HFF-Myc (cell line): ENCODE data around the gene KCNC1.

Source experiments
- DNase-seq: peaks from one replicate; pipeline ENCODE4 v3.0.0-alpha.2; 2011; ENCODE audit warnings: low read depth; ENCODE audit errors: extremely low read depth
- H3K4me3 ChIP-seq: replicated peaks from 2 replicates; pipeline ENCODE4 v1.5.1; 2011; ENCODE audit warnings: low read depth, mild to moderate bottlenecking, control low read depth, low read length
- TF ChIP-seq, protein P1 (sequence below): IDR thresholded peaks from 2 replicates; pipeline ENCODE4 v1.5.1; 2012; ENCODE audit warnings: mild to moderate bottlenecking, low read depth, low read length, control low read depth; ENCODE audit errors: missing control alignments

KCNC1 gene

DNA sequence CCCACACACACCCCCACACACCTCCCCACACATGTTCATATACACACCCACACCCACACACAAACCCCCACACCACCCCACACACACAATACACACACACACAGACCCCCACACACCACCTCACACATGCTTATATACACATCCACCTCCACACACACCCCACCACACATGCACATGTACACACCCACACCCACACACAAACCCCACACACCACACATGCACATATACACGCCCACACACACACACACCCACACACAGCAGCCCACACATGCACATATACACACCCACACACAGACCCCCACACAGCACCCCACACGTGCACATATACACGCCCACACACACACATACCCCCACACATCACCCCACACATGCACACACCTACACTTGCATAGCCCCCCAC, 29.1 kb downstream of the KCNC1 start:
- TF ChIP-seq, protein P1, sequence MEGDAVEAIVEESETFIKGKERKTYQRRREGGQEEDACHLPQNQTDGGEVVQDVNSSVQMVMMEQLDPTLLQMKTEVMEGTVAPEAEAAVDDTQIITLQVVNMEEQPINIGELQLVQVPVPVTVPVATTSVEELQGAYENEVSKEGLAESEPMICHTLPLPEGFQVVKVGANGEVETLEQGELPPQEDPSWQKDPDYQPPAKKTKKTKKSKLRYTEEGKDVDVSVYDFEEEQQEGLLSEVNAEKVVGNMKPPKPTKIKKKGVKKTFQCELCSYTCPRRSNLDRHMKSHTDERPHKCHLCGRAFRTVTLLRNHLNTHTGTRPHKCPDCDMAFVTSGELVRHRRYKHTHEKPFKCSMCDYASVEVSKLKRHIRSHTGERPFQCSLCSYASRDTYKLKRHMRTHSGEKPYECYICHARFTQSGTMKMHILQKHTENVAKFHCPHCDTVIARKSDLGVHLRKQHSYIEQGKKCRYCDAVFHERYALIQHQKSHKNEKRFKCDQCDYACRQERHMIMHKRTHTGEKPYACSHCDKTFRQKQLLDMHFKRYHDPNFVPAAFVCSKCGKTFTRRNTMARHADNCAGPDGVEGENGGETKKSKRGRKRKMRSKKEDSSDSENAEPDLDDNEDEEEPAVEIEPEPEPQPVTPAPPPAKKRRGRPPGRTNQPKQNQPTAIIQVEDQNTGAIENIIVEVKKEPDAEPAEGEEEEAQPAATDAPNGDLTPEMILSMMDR = no peak

DNA sequence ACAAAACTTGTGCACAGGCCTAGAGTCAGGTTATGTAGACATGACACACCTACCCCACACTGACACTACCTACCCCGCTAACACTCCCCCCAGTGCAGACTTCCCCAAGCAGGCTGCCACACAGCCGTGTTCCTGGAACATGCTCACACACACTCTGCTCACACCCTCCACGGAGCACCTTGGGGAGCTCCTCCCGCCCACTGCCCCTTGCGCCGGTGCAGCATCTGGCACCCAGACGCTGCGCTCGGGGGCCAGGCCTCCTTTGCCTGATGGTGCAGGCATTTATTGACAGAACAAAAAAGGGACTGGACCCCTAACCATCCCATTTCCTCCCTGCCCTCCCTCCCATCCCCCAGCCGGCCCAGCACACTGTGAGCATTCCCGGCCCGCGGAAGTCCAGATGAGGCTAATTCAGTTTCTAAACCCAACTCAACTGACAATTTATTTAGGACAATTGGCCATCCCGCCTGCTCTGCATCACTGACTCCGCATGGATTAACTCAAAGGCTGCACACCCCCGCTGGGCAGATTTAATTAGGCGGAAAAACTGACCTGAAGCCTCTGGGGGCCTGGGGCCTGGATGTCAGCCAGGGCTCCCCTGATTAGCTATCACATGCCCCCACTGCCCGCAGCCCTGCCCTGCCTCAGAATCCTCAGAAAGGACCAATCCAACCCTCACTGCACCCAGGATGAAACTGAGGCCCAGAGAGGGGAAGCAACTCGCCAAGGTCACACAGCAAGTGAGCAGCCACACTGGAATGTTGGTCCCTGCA, 30.1 kb downstream of the KCNC1 start:
- H3K4me3 ChIP-seq = no peak overlapping the region
- no peak for DNase-seq
- TF ChIP-seq, protein P1 = no peak

More for the DNA sequence above, 29.1 kb downstream of the KCNC1 start:
- no peak overlapping the region for H3K4me3 ChIP-seq
- DNase-seq = no peak

DNA sequence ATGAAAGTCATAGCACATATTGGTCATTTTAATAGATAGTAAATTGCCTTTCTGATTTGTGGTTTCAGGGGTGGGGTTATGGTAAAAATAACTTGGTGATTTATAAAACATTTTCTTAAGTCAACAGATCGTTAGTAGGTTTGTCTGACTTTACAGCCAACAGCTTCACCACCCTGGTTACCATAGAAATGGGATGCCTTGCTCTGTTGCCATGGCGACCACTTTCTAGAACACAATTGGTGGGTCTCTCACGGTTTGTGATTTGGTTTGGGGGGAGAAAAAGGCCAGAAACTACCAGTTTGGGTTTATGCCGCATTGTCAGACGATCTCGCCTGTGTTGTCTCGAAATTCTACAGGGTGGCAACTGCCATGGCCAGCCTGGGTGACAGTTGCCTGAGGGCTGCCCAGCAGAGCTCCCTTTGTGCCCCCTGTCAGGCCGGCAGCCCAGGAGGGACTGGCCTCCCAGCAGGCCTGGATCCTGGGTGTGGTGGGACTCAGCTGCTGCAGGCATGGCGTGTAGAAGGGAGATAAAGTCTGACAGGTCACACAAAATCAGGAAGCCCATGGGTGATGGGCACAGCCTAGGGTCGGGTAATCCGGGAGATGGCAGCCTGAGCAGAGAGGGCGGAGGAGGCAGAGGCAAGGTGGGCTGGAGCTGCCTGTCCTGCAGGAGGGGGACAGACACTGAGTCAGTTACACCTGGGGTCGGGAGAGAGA, 30.9 kb downstream of the KCNC1 start:
- DNase-seq = no peak
- no peak overlapping the region for H3K4me3 ChIP-seq
- TF ChIP-seq, protein P1 = no peak

DNA sequence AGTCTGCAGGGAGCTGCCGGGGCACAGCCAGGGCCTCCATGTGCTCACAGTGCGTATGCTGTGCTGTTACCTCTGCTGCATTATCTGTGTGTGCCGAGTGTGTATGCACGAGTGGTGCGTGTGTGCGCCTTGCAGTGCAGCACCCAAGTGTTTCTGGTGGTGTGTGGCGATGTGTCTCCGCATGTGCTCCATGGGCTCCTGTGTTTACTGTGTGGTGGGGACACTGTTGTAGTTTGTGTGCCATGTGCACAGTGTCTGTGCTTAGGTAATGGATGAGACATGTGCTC, 31.4 kb downstream of the KCNC1 start:
- H3K4me3 ChIP-seq = no peak overlapping the region
- no peak for DNase-seq
- TF ChIP-seq, protein P1 = no peak

DNA sequence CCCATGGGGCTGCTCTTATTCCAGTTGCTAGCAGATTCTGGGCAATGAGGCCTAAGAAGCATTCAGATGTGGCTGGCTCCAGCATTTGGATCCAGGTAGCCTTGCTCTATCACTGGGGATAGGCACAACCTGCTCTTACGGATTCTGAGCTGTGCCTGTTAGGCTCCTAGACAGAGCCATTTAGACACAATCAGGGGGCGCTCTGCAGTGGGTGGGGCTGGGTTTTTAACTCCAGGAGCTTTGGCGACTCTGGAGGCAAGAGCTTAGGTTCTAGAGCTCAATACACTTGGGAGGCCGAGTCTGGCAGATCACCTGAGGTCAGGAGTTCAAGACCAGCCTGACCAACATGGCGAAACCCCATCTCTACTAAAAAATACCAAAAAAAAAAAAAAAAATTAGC, 32.0 kb downstream of the KCNC1 start:
- TF ChIP-seq, protein P1 = no peak
- H3K4me3 ChIP-seq = no peak overlapping the region
- DNase-seq = no peak

DNA sequence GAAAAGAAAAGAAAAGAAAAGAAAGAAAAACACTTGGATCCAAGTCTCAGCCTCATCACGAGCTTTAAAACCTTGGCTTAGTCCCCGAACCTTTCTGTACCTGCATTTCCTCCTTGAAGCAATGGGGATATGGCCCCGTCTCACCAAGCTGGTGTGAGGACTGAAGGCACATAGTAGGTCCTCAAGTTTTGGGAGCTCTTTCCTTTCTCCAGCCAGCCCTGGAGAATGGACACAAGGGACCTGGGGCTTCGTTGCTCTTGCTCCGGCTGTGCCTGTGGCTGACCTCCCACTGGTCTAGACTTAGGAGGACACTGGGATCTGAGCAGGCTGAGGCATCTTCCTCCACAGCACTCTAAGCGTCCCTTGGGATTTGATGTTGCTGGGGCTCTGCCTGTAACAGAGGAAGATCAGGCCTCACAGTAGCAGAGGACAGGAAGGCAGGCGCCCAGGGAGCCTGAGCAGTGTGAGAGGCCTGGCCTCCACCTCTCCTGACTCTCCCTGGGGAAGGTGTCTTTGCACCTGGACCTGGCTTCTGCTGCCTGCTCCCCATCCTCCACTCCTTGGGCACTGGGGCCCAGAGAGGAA, 32.8 kb downstream of the KCNC1 start:
- TF ChIP-seq, protein P1 = no peak
- no peak for DNase-seq
- H3K4me3 ChIP-seq = no peak overlapping the region
